GM12874 (cell line): ENCODE results near the gene ZNF319.

Experiments used
- CTCF ChIP-seq: IDR thresholded peaks from 2 replicates; pipeline ENCODE4 v1.5.1; 2011; ENCODE audit warnings: low read depth, mild to moderate bottlenecking, control low read depth, low read length, moderate library complexity; ENCODE audit not compliant: insufficient read depth

The ZNF319 gene

DNA sequence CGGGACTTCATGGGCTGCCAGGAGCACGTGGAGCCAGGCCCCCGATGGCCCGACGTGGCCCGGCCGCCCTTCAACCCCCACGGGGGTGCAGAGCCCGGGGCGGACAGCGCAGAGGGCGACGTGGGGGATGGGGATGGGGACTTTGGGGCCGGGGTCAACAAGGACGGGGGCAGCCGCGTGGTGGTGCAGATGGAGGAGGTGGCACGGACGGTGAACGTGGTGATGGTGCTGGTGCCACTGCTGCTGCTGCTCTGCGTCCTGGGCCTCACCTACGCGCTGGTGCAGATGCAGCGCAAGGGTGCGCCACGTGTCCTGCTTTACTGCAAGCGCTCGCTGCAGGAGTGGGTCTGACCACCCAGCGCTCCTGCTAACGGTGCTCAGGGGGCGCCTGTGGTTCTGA is 44.6 kb upstream of the ZNF319 start:
- no peak for TF ChIP-seq CTCF

- TF ChIP-seq CTCF: no peak
These were observed 44.0 kb upstream of the ZNF319 start for GRCh38 chr16:58044266-58045019.

- no peak for TF ChIP-seq CTCF
These were observed 43.2 kb upstream of the ZNF319 start for GRCh38 chr16:58043571-58044155.

DNA sequence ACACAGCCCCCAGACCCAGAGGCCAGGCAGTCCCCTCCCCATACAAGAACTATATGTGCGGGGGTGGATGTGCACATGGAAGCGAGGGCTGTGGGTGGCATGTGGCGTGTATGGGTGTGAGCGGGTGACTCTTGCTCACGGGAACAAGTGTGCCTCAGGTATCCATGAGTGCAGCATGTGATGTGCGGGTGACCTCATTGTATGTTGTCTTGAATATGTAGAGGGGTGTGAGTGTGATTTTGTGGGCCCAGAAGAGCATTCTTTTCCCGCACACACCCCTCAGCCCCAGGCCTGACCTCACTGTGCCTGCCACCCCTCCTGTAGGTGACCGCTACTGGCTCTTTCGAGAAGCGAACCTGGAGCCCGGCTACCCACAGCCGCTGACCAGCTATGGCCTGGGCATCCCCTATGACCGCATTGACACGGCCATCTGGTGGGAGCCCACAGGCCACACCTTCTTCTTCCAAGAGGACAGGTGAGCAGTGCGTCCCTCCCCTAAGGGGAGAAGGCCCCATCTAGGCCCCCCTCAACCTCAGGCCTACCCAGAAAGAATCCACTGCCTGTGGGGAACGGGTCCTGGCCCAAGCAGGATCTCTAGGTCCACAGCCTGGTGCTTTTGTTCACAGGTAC is 42.5 kb upstream of the ZNF319 start:
- no peak for TF ChIP-seq CTCF

DNA sequence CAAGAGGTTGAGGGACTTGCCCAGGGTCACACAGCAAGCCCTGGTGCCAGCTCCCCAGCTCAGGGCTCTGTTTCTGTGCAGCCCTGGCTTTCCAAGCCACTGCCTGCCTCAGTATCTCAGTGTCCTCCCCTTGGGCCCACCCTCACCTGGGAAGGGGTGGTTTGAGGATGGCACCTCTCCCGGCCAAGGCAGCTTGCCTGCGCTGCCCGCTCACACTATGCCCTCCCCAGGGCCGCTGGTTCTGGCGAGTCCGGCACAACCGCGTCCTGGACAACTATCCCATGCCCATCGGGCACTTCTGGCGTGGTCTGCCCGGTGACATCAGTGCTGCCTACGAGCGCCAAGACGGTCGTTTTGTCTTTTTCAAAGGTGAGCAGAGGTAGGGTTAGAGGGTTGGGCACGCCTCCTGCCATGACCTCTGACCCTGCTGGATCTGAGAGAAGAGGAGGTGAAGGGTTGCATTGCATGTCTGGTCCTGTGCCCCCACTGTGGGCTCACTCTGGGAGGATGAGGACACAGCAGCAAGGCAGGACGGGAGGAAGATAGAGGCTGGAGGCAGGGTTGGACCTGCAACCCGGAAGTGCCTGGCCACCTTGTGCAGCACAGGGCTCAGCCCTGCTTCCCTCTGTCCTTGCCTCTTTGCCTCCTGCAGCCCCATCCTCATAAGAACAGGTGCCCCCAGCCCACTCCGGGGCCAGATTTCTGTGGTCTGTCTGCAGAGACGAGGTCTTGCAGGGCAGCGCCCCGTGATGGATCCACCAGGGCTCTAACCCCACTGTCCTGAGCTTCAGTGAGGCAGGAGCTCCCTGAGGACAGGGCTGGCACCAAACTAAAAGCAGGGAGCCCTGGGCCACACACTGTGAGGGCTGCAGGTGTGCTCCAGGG is 41.8 kb upstream of the ZNF319 start:
- no peak for TF ChIP-seq CTCF

DNA sequence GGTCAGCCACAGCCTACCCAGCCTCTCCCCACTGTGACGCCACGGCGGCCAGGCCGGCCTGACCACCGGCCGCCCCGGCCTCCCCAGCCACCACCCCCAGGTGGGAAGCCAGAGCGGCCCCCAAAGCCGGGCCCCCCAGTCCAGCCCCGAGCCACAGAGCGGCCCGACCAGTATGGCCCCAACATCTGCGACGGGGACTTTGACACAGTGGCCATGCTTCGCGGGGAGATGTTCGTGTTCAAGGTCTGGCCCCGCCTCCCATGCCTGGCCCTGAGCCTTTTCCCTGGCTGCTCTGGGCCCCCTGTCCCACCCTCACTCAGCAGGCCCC is 41.1 kb upstream of the ZNF319 start:
- no peak for TF ChIP-seq CTCF
